LNCAP (cell line): ENCODE data around the gene ARSG.
A peak's percentile ranks its signal among the peaks of the same experiment; 100 is the strongest.

Experiments used
- TF ChIP-seq, protein P1 (sequence below): fragments of 450-650 bp; IDR thresholded peaks from 2 replicates; pipeline ENCODE4 v1.5.1; 2017; ENCODE audit warnings: mild to moderate bottlenecking

Gene ARSG

DNA sequence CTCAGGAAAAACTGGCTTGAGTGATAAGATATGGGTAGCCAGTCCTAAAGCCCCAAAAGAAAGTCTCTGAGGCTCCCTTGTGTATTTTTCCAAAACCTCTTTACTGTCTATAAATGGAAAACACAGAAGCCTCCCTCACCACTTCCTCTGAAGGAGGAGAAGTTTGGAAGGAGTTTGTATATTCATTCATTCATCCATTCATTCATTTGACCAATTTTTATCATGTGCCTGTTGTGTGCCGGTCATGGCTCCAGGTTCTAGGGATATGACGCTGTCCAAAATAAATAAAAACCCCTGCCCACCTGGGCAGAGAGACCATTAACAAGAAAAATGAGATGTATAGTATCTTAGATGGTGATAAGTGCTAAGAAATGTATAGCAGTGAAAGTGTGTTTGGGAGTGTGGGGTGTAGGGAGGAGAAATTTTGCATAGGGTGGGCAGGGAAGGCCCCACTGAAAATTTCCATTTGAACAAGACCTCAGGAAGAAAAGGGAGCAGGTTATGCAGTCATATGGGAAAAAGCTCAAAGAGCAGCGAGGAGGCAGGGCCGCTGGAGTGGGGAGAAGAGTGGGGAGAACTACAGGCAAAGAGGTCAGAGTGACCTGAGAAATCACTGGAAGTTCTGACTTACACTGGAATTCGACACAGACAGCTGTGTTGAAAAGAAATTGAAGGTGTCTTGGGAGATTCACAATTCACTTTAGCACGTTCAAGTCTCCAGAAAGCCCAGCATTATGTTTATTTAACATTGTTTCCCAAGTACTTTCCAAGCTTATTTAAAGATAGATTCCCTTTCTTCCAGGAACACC lies 172.1 kb downstream of the ARSG start:
- TF ChIP-seq, protein P1, sequence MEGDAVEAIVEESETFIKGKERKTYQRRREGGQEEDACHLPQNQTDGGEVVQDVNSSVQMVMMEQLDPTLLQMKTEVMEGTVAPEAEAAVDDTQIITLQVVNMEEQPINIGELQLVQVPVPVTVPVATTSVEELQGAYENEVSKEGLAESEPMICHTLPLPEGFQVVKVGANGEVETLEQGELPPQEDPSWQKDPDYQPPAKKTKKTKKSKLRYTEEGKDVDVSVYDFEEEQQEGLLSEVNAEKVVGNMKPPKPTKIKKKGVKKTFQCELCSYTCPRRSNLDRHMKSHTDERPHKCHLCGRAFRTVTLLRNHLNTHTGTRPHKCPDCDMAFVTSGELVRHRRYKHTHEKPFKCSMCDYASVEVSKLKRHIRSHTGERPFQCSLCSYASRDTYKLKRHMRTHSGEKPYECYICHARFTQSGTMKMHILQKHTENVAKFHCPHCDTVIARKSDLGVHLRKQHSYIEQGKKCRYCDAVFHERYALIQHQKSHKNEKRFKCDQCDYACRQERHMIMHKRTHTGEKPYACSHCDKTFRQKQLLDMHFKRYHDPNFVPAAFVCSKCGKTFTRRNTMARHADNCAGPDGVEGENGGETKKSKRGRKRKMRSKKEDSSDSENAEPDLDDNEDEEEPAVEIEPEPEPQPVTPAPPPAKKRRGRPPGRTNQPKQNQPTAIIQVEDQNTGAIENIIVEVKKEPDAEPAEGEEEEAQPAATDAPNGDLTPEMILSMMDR, result 0 out of 2 replicates have a peak, but pooled peaks have one; percentile 18

DNA sequence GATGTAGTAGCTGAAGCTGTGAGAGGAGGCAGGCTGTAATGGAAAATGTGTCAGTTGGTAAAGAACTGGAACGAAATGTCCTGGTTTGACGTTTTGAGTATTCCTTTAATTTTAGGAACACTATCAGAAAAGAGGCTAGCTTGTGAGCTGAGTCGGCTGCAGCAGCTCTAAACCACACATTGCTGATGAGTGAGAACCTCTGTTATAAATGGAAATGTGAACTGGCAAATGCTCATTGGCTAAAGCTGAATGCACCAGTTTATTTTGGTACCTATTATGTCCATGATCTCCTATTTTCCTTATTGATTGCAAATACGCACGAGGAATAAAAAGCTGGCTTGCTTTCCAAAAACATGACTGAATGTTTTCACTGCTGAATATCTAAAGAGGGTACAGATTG lies 177.0 kb downstream of the ARSG start:
- TF ChIP-seq, protein P1, result no peak

DNA sequence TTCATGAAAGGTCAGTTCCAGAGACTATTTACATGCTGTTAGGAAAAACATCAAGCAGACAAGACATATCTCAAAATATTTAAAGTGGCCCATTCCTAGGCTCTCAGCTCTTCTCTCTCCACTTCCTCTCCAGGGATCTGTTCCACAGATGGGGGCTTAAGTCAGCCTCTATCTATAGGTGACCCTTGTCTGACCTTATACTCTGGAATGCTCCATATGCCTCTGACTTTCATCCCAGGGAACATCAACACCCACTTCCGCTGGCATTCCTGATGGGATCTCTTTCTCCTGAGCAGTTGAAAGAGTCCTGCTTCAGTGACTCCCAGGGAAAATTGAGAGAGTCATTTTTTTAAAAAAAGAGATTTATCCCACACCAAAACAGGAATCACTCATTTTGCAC lies 177.5 kb downstream of the ARSG start:
- TF ChIP-seq, protein P1, result no peak
